AG08395 (cell line): ENCODE measurements around the gene IL10RA.

Experiments
- DNase-seq: peaks from one replicate; pipeline ENCODE4 v3.0.0; 2012; ENCODE audit warnings: mixed read lengths, low spot score

IL10RA gene

GRCh38 chr11:117992136-117992535, 5.9 kb downstream of the IL10RA start:
- no peak for DNase-seq

GRCh38 chr11:117992620-117993019, 6.4 kb downstream of the IL10RA start:
- no peak for DNase-seq

- no peak for DNase-seq
Observed at GRCh38 chr11:117993988-117994745, 8.0 kb downstream of the IL10RA start.

- no peak for DNase-seq
Observed at GRCh38 chr11:117995472-117995871, 9.3 kb downstream of the IL10RA start.

- no peak for DNase-seq
Observed at GRCh38 chr11:117996058-117996457, 9.9 kb downstream of the IL10RA start.

- DNase-seq, result no peak
Observed at GRCh38 chr11:117997406-117997805, 11.2 kb downstream of the IL10RA start.

- no peak for DNase-seq
Observed at GRCh38 chr11:117997823-117998579, 11.8 kb downstream of the IL10RA start.

- no peak for DNase-seq
Observed at GRCh38 chr11:117998664-117999353, 12.6 kb downstream of the IL10RA start.

- DNase-seq, result no peak
Observed at GRCh38 chr11:117999354-117999993, 13.3 kb downstream of the IL10RA start.

- DNase-seq, result no peak
Observed at GRCh38 chr11:118000067-118000849, 14.1 kb downstream of the IL10RA start.

GRCh38 chr11:118000850-118001228, 14.6 kb downstream of the IL10RA start:
- no peak for DNase-seq

- no peak for DNase-seq
Observed at GRCh38 chr11:118001494-118001971, 15.3 kb downstream of the IL10RA start.

GRCh38 chr11:118002010-118002540, 15.9 kb downstream of the IL10RA start:
- DNase-seq, result no peak

- DNase-seq, result no peak
Observed at GRCh38 chr11:118002541-118003423, 16.6 kb downstream of the IL10RA start.

GRCh38 chr11:118003456-118003855, 17.3 kb downstream of the IL10RA start:
- no peak for DNase-seq

- no peak for DNase-seq
Observed at GRCh38 chr11:118004543-118005223, 18.5 kb downstream of the IL10RA start.

GRCh38 chr11:118005224-118006152, 19.3 kb downstream of the IL10RA start:
- no peak for DNase-seq

GRCh38 chr11:118006153-118006534, 19.9 kb downstream of the IL10RA start:
- no peak for DNase-seq
